Measurements from ENCODE around the gene C3orf49. TPM values are rescaled to one million over a fixed set of nuclear protein-coding genes. Genes with fewer than 3 reads are reported as not detected.

Gene C3orf49
- total and polyA plus RNA-seq, 2 of the 13 experiments (the other 11 are each of a cell fraction or from before 2014, with no cell fraction given) = not detected

GRCh38 chr3:63869940-63870614 lies 51.0 kb downstream of the C3orf49 start (continued):
- no peak for TF ChIP-seq KIAA2018 (CRISPR knock-in tag; IDR thresholded peaks at IDR 0.05; ENCODE audit: borderline replicate concordance)
- TF ChIP-seq, protein P1, sequence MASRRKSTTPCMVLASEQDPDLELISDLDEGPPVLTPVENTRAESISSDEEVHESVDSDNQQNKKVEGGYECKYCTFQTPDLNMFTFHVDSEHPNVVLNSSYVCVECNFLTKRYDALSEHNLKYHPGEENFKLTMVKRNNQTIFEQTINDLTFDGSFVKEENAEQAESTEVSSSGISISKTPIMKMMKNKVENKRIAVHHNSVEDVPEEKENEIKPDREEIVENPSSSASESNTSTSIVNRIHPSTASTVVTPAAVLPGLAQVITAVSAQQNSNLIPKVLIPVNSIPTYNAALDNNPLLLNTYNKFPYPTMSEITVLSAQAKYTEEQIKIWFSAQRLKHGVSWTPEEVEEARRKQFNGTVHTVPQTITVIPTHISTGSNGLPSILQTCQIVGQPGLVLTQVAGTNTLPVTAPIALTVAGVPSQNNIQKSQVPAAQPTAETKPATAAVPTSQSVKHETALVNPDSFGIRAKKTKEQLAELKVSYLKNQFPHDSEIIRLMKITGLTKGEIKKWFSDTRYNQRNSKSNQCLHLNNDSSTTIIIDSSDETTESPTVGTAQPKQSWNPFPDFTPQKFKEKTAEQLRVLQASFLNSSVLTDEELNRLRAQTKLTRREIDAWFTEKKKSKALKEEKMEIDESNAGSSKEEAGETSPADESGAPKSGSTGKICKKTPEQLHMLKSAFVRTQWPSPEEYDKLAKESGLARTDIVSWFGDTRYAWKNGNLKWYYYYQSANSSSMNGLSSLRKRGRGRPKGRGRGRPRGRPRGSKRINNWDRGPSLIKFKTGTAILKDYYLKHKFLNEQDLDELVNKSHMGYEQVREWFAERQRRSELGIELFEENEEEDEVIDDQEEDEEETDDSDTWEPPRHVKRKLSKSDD (CRISPR knock-in tag; IDR thresholded peaks at IDR 0.05; ENCODE audit: low read depth) = no peak
- TF ChIP-seq, protein P2, sequence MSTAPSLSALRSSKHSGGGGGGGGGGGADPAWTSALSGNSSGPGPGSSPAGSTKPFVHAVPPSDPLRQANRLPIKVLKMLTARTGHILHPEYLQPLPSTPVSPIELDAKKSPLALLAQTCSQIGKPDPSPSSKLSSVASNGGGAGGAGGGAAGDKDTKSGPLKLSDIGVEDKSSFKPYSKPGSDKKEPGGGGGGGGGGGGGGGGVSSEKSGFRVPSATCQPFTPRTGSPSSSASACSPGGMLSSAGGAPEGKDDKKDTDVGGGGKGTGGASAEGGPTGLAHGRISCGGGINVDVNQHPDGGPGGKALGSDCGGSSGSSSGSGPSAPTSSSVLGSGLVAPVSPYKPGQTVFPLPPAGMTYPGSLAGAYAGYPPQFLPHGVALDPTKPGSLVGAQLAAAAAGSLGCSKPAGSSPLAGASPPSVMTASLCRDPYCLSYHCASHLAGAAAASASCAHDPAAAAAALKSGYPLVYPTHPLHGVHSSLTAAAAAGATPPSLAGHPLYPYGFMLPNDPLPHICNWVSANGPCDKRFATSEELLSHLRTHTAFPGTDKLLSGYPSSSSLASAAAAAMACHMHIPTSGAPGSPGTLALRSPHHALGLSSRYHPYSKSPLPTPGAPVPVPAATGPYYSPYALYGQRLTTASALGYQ (CRISPR knock-in tag; IDR thresholded peaks at IDR 0.05) = no peak
- TF ChIP-seq GTF3A (CRISPR knock-in tag; conservative IDR thresholded peaks at IDR 0.05) = no peak
- TF ChIP-seq ZKSCAN5 (CRISPR knock-in tag; IDR thresholded peaks at IDR 0.05) = no peak
- TF ChIP-seq ZNF331 (CRISPR knock-in tag; IDR thresholded peaks at IDR 0.05) = no peak
- no peak for TF ChIP-seq HMGA1 (CRISPR knock-in tag; conservative IDR thresholded peaks at IDR 0.05)
- no peak for TF ChIP-seq KLF11 (CRISPR knock-in tag; IDR thresholded peaks at IDR 0.05)
- no peak for TF ChIP-seq NFE2L1 (CRISPR knock-in tag; IDR thresholded peaks at IDR 0.05; ENCODE audit: borderline replicate concordance)
- TF ChIP-seq, protein P3, sequence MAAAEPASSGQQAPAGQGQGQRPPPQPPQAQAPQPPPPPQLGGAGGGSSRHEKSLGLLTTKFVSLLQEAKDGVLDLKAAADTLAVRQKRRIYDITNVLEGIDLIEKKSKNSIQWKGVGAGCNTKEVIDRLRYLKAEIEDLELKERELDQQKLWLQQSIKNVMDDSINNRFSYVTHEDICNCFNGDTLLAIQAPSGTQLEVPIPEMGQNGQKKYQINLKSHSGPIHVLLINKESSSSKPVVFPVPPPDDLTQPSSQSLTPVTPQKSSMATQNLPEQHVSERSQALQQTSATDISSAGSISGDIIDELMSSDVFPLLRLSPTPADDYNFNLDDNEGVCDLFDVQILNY (CRISPR knock-in tag; conservative IDR thresholded peaks at IDR 0.05) = no peak
- no peak for TF ChIP-seq GPBP1L1 (CRISPR knock-in tag; IDR thresholded peaks at IDR 0.05)
- no peak for TF ChIP-seq CBX2 (IDR thresholded peaks at IDR 0.05; ENCODE audit: low read depth, low read length)
- no peak for TF ChIP-seq CBX2 (CRISPR knock-in tag; IDR thresholded peaks at IDR 0.05; ENCODE audit: low read depth)

Measured in HepG2 (cell line).